HEK293T (cell line): ENCODE data around the gene DHX29.

ENCODE experiments used
- FOXM1 ChIP-seq: fragments of 450-650 bp; IDR thresholded peaks from 2 replicates; pipeline ENCODE4 v1.6.1; 2017; ENCODE audit warnings: mild to moderate bottlenecking, borderline replicate concordance
- L3MBTL2 ChIP-seq: fragments of 450-650 bp; conservative IDR thresholded peaks from 2 replicates; pipeline ENCODE4 v1.6.1; 2016; ENCODE audit warnings: mild to moderate bottlenecking

DNA sequence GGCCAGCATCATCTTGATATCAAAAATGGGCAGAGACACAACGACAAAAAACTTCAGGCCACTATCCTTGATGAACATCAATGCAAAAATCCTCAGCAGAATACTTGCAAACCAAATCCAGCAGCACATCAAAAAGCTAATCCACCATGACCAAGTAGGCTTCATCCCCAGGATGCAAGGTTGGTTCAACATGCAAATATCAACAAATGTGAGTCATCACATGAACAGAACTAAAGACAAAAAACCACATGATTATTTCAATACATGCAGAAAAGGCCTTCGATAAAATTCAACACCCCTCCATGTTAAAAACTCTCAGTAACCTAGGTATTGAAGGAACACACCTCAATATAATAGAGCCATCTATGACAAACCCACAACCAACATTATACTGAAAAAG is 8.8 kb upstream of the DHX29 start:
- TF ChIP-seq FOXM1 (no peak), L3MBTL2 (peak; percentile 32; the same call in 1 of the 2 replicates)
